Lower leg skin (tissue), 3 donors: ENCODE measurements around the gene RCE1.
"Not testable (repeated sequence)": the region's sequence is repeated elsewhere in the genome, so short reads cannot be mapped to it uniquely, and the experiment has no call there.

ENCODE experiments used
- CTCF ChIP-seq, 3 donors: fragments of 450-650 bp; IDR thresholded peaks; one replicate each; pipeline ENCODE4 v1.5.1; 2016; ENCODE audit warnings: antibody characterized with exemption in 3 of 3, mild to moderate bottlenecking in 3 of 3, moderate library complexity in 2 of 3
- POLR2A ChIP-seq, 2 donors: fragments of 450-650 bp; IDR thresholded peaks; one replicate each; pipeline ENCODE4 v1.6.1; 2016 to 2017; ENCODE audit warnings: antibody characterized with exemption in 2 of 2, mild to moderate bottlenecking in 1 of 2, moderate library complexity in 1 of 2

- TF ChIP-seq POLR2A, CTCF (IDR thresholded peaks at IDR 0.05): not testable (repeated sequence)
Measured at GRCh38 chr11:66824573-66824972, 18.7 kb upstream of the RCE1 start.
